ENCODE results near the gene AMER3.

The AMER3 gene

GRCh38 chr2:130767408-130767775 lies 12.1 kb downstream of the AMER3 start:
- no peak for TF ChIP-seq CTCF (IDR thresholded peaks at IDR 0.05; ENCODE audit: insufficient read depth, missing control alignments)
- FAIRE-seq (no peak), DNase-seq (ENCODE audit: insufficient read length, low spot score) (no peak)

- no peak for TF ChIP-seq CTCF (IDR thresholded peaks at IDR 0.05; ENCODE audit: insufficient read depth, missing control alignments)
- FAIRE-seq (no peak), DNase-seq (ENCODE audit: insufficient read length, low spot score) (no peak)
These were observed 13.0 kb downstream of the AMER3 start for GRCh38 chr2:130768191-130768855.

- no peak for TF ChIP-seq CTCF (IDR thresholded peaks at IDR 0.05; ENCODE audit: insufficient read depth, missing control alignments)
- no peak for DNase-seq (ENCODE audit: insufficient read length, low spot score)
- FAIRE-seq = no peak
These were observed 14.1 kb downstream of the AMER3 start for GRCh38 chr2:130769343-130769907.

DNA sequence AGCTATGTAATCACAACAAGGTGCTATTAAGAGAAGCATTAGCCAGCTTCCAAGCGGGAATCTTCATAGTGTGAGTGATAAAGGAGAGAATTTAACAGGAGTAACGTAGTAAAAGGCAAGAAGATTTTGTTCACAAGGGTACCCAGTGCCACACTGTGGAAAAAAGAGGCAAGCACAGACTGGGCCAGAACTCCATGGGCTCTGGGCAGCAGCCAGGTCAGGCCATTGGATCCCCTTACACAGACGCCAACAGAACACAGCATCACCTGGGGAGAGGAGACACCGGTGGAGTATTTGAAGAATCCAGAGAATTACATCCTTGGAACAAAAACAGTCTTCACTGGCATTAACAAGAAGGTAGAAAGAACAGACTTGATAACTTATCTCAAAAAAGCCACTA lies 21.2 kb downstream of the AMER3 start:
- no peak for TF ChIP-seq CTCF (IDR thresholded peaks at IDR 0.05; ENCODE audit: insufficient read depth, missing control alignments)
- FAIRE-seq = no peak
- no peak for DNase-seq (ENCODE audit: insufficient read length, low spot score)

- DNase-seq (ENCODE audit: insufficient read length, low spot score) = no peak
- no peak for TF ChIP-seq CTCF (IDR thresholded peaks at IDR 0.05; ENCODE audit: insufficient read depth, missing control alignments)
- FAIRE-seq = no peak
These were observed 23.4 kb downstream of the AMER3 start for GRCh38 chr2:130778781-130779180.

DNA sequence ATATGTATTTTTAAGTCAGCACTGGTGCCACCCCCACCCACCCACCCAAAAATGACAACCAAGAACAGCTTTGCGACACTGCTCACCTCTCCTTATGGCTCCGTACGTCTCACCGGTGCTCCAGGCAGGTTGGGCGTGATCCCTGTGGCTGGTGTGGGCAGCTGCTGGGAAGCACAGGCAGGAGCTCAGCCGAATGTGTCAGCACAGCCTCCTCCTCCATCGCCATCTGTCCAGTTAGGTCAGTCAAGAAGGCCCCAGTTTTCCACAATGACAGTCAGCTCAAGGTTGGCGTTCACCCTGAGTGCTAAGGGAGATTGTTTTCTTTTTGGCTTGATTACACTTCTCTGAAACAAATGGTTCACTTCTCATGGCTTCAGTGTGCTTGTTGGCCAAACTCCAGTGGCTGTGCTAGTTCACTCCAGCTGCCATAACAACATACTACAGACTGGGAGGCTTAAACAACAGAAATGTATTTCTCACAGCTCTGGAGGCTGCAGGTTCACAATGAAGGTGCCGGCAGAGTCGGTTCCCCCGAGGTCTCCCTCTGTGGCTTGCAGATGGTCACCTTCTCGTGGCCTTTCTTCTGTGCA lies 30.2 kb downstream of the AMER3 start:
- DNase-seq (ENCODE audit: insufficient read length, low spot score) (no peak), FAIRE-seq (no peak)
- TF ChIP-seq CTCF (IDR thresholded peaks at IDR 0.05; ENCODE audit: insufficient read depth, missing control alignments) = no peak

DNA sequence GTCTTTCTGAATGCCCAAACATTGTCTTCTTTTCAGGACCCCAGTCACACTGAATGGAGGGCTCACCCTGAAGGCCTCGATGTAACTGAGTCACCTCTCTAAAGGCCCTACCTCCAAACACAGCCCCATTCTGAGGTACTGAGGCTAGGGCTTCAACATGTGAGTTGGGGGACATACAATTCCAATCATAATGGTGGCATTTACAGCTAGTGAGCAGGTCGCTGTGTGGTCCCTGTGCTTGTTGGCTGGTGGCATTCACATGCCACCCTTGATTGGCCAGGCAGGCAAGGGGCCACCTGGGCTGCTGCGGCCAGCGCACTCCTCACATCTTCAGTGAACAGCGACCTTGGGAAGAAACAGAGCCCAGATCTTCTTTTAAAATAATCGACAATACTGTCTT lies 30.7 kb downstream of the AMER3 start:
- no peak for TF ChIP-seq CTCF (IDR thresholded peaks at IDR 0.05; ENCODE audit: insufficient read depth, missing control alignments)
- DNase-seq (ENCODE audit: insufficient read length, low spot score) = no peak
- FAIRE-seq = no peak

All from D721Med (cell line).